ENCODE data around the gene ACSF3.

The ACSF3 gene

DNA sequence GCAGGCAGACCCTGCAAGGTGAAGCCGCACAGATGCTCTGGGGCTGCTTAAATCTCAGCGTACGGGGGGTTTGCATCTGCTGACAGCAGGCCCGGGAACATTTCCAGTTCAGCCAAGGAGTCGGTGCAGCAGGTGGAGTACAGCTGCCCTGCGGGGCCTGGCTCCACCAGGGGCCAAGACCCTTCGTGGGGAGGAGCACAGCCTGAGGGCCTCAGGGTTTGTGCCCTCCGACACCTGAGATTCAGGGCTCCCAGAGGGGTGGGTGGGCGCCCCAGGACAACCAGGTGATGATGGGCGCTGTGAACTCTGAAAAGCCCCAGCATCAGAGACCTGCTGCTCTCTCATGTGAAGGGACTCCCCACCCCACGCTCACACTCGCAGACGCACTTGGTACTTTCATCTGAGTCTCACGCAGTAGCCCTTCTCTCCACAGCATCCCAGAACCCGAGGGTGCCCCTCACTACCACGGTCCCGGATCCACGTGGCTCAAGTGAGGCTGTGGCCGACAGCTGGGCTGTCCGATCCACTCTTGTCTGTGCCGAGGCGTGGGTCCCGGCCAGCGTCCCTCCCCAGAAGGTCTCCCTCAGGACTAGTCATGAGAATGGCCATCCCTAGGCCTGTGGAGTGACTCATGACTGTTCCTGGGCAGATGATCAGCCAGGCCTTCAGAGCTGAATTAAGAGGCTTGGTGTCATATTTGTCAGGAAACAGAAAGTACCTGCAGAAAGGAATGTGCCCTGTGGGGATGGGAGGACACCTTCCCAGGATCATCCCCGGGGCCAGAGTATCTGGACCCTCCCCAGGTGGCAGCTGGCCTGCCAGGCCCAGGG is 29.6 kb downstream of the ACSF3 start:
- no peak for ATAC-seq
- Mint-ChIP-seq H3K9me3 (no peaks in the 10 kb centered on the region), H3K4me3 (no peak overlapping the region), H3K27ac (no peak overlapping the region), H3K27me3 (no peaks in the 10 kb centered on the region), H3K36me3 (ENCODE audit: low read depth) (peaks cover 19% of the 10 kb centered on the region), H3K4me1 (peaks cover 17% of the 10 kb centered on the region)
- no peak for DNase-seq

DNA sequence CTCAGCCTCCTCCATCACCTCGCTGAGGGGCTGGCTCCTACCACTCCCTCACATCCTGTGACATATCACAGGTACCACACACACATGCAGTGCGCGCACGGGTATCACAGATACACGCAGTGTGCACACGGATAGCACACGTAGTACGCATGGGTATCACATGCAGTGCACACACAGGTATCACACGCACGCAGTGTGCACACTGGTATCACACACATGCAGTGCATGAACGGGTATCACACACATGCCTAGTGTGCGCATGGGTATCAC is 30.1 kb downstream of the ACSF3 start:
- ATAC-seq: no peak
- DNase-seq: no peak
- Mint-ChIP-seq H3K27ac (no peak overlapping the region), H3K36me3 (ENCODE audit: low read depth) (peaks cover 17% of the 10 kb centered on the region), H3K27me3 (no peaks in the 10 kb centered on the region), H3K4me3 (no peak overlapping the region), H3K9me3 (no peaks in the 10 kb centered on the region), H3K4me1 (peaks cover 17% of the 10 kb centered on the region)

DNA sequence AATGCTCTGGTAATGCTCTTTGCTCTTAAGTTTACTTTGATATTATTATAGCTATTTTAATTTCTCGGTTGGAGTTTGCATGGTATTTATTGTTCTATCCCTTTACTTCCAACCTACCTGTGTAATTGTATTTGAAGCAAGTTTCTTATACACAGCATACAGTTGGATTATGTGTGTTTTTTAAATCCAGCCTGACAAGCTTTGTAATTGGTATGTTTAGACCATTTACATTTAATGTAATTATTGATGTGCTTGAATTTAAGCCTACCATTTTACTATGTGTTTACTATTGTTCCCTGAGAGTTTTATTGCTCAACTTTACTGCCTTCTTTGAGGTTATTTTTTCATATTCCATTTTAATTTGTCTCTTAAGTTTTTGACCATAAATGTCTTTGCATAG is 35.7 kb downstream of the ACSF3 start:
- Mint-ChIP-seq H3K27ac (no peak overlapping the region), H3K4me3 (no peak overlapping the region), H3K27me3 (no peaks in the 10 kb centered on the region), H3K4me1 (peaks cover 7% of the 10 kb centered on the region), H3K9me3 (no peaks in the 10 kb centered on the region), H3K36me3 (ENCODE audit: low read depth) (peaks cover 23% of the 10 kb centered on the region)
- DNase-seq (no peak), ATAC-seq (no peak)

DNA sequence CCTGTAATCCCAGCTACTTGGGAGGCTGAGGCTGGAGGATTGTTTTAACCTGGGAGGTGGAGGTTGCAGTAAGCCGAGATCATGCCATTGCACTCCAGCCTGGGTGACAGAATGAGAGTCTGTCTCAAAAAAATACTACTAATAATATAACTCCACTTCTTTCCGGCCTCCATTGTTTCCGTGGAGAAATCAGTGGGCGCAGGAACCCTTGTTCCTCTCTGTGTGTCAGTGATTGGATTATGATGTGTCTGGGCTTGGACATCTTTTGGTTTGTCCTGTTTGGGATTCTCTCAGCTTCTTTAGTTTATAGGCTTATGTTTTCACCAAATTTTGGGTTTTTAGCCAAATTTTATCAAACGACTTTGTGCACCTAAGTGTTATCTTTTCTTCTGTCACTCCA is 36.8 kb downstream of the ACSF3 start:
- no peaks in the 10 kb centered on the region for H3K27me3 Mint-ChIP-seq
- H3K9me3 Mint-ChIP-seq: no peaks in the 10 kb centered on the region
- no peak for DNase-seq
- no peak overlapping the region for H3K27ac Mint-ChIP-seq
- peaks cover 28% of the 10 kb centered on the region for H3K36me3 Mint-ChIP-seq (ENCODE audit: low read depth)
- H3K4me1 Mint-ChIP-seq: peaks cover 7% of the 10 kb centered on the region
- ATAC-seq: no peak
- no peak overlapping the region for H3K4me3 Mint-ChIP-seq

DNA sequence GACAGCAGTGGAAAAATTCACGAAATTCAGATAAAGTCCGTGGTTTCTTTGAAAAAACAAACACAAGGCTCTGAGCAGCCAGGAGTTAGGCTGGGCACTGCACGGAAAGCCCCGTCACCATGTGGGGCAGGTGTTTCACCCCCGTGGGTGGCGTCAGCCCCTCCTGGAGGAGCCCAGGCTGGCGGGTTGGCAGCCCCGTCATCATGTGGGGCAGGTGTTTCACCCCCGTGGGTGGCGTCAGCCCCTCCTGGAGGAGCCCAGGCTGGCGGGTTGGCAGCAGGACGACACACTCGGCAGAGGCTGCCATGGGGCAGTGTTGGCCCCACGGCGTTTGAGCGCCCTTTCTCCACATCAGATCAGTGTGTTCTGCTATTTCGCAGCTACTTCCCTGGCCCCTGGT is 38.1 kb downstream of the ACSF3 start:
- no peak overlapping the region for H3K27ac Mint-ChIP-seq
- H3K36me3 Mint-ChIP-seq (ENCODE audit: low read depth): peaks cover 23% of the 10 kb centered on the region
- H3K9me3 Mint-ChIP-seq: no peaks in the 10 kb centered on the region
- H3K4me3 Mint-ChIP-seq: no peak overlapping the region
- peaks cover 7% of the 10 kb centered on the region for H3K4me1 Mint-ChIP-seq
- ATAC-seq (peak; percentile 33), DNase-seq (no peak)
- H3K27me3 Mint-ChIP-seq: no peaks in the 10 kb centered on the region

DNA sequence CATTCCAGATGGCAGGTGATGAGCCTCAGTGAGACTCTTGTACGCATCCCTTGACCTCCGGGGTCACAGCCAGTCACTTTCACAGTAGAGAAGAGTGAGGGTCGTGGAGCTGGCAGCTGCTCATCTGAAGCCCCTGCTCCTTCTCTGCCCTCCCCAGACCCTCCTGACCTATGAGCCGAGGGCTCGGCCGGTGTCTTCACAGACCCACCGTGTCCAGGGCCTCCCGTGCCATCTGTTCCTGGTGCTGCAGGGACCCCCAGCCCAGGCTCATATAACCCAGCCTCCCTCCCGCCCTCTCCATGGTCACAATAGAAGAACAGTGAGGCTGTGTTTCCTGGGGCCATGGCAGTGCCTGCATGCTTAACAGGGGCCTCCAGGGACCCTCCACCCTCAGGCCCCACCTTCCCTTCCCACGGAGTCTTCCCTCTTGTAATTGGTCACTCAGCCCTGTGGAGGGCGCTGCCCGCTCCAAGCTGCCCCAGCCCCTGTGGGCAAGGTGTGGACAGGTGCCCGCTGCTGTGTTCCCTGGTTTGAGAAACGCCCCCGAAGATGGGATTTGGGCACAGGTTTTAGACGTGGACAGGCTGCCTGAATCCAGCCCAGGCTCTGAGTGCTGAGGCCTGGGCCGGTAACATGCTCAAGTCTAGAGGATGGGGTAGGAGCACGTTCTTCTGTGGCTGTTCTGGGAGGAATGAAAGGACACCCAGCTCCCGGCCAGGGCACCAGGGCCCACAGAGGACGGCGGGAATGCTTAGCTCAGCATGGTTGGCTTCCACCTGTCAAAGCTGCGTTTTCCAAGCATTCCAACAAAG is 38.7 kb downstream of the ACSF3 start:
- peaks cover 23% of the 10 kb centered on the region for H3K36me3 Mint-ChIP-seq (ENCODE audit: low read depth)
- no peaks in the 10 kb centered on the region for H3K27me3 Mint-ChIP-seq
- no peak overlapping the region for H3K27ac Mint-ChIP-seq
- no peaks in the 10 kb centered on the region for H3K9me3 Mint-ChIP-seq
- DNase-seq (no peak), ATAC-seq (no peak)
- peaks cover 7% of the 10 kb centered on the region for H3K4me1 Mint-ChIP-seq
- no peak overlapping the region for H3K4me3 Mint-ChIP-seq

DNA sequence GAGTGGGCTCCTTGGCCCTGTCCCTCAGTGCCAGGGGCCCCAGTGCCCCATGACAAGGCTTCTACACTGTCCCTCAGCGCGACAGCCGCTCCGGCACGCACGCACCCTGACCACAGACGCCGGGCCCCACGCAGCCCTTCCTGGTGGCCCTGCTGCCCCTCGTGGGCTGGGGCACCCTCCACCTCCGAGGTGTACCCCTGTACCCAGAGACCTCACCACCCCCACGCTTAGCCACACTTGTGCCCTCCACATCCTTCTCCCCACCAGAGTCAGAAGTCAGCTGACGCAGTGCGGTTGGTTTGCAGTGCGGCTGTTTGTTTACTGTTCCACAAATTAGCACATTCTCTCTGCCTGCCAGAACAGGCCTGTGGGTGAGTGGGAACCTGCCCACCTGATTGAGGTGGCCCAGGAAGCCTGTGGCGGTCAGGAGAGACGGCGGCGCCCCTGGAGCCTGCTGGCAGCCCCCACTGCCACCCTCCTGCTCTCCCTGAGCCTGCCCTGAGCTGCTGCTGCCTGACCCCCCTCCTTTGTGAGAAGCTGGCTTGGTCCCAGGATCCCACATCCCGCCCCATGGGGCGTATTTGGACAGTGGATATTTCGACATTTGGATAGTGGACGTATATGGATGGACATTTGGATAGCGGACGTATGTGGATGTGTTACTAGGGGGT is 39.9 kb downstream of the ACSF3 start:
- Mint-ChIP-seq H3K9me3 (no peaks in the 10 kb centered on the region), H3K4me3 (no peak overlapping the region), H3K27ac (no peak overlapping the region), H3K4me1 (peaks cover 2% of the 10 kb centered on the region), H3K36me3 (ENCODE audit: low read depth) (peaks cover 23% of the 10 kb centered on the region), H3K27me3 (no peaks in the 10 kb centered on the region)
- DNase-seq: no peak
- ATAC-seq: no peak

DNA sequence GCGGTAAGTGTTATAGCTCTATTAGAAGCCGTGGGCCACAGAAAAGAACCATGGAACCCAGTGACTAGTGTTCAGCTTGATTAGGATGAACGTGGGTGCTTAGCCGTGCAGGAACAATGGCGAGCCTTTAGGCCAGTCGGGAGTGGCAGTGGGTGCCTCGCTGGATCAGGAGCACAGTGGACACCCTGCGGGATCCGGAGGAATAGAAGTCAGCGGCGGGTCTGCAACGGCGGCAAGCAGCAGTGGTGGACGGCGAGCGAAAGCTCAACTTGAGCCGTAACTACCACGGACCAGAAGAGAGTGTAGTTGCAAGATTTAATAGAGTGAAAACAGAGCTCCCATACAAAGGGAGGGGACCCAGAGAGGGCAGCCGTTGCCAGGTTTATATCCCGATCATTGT is 40.6 kb downstream of the ACSF3 start:
- Mint-ChIP-seq H3K27me3 (no peaks in the 10 kb centered on the region), H3K27ac (no peak overlapping the region), H3K4me3 (no peak overlapping the region), H3K4me1 (no peaks in the 10 kb centered on the region), H3K9me3 (no peaks in the 10 kb centered on the region), H3K36me3 (ENCODE audit: low read depth) (peaks cover 19% of the 10 kb centered on the region)
- no peak for ATAC-seq
- no peak for DNase-seq

DNA sequence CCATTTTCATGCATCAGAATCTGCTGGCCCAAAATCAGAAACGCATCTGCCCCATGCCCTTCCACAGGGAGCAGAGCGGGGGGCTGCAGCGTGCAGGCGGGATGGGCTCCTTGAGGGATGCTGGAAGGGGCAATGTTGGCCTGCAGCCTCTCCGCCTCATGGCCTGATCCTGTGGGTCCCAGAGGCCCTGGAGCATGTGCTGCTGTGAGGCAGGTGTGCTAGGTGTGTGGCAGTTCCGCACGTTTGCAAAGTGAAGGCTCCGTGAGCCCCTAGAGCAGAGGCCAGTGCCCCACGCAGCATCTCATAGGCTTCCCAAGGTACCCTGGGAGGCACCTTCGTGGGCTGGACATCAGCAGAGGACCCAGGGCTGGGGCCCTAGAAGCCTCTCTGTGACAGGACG is 41.5 kb downstream of the ACSF3 start:
- Mint-ChIP-seq H3K9me3 (no peaks in the 10 kb centered on the region), H3K36me3 (ENCODE audit: low read depth) (peaks cover 15% of the 10 kb centered on the region), H3K27me3 (no peaks in the 10 kb centered on the region), H3K4me3 (no peak overlapping the region), H3K27ac (no peak overlapping the region), H3K4me1 (no peaks in the 10 kb centered on the region)
- no peak for DNase-seq
- no peak for ATAC-seq

DNA sequence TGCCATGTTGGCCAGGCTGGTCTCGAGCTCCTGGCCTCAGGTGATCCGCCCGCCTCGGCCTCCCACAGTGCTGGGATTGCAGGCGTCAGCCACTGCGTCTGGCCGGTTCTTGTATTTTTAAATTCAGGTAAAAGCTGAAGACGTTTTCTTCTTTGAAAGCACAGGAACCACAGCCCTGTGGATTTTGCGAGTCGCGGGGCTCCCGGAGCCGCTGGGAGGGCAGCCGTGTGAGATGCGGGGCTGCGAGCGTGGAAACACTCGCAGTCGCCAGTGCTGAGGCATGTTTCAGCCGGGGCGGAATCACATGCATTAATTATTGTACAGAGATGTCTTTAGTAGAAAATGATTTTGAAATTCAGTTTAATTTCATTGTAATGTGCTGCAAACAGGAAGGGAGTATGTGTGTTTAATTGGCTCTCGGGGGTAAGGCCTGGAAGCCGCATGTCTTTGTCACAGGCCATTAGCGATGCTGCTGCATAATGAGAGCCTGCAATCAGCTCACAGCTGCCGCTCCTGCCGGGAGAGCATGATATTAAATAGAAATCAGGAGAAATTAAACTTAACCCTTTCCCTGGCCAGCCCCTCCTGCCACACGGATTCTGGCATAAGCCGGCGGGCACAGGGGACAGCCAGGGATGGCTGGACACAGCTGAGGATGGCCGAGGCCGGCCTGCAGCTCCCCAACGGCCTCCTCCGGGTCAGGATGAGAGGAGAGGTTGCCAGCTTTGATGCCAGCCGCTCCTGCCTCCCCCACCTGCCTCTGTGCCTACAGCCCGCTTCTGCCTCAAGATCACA is 42.5 kb downstream of the ACSF3 start:
- Mint-ChIP-seq H3K36me3 (ENCODE audit: low read depth) (peaks cover 10% of the 10 kb centered on the region), H3K27me3 (no peaks in the 10 kb centered on the region), H3K27ac (no peak overlapping the region), H3K4me1 (no peaks in the 10 kb centered on the region), H3K4me3 (no peak overlapping the region), H3K9me3 (no peaks in the 10 kb centered on the region)
- ATAC-seq (no peak), DNase-seq (no peak)

DNA sequence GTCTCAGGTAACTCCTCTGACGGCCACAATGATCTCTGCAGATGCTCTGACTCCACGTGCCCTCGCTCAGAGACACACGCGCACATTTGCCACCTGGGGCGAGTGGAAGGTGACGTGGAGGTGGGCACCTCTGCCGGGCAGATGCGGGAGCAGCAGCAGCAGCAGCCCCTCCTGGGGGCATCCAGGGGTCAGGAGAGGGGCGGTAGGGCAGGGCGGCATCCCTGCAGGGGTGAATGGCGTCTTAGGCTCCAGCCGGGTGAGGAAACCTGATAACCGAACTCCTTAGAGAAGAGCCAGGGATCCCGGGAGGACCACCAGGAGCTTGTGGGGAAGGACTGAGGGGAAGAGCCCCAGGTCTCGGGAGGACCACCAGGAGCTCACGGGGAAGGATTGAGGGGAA is 43.3 kb downstream of the ACSF3 start:
- DNase-seq (no peak), ATAC-seq (no peak)
- Mint-ChIP-seq H3K9me3 (no peaks in the 10 kb centered on the region), H3K4me1 (no peaks in the 10 kb centered on the region), H3K4me3 (no peak overlapping the region), H3K27me3 (no peaks in the 10 kb centered on the region), H3K27ac (no peak overlapping the region), H3K36me3 (ENCODE audit: low read depth) (peaks cover 9% of the 10 kb centered on the region)

DNA sequence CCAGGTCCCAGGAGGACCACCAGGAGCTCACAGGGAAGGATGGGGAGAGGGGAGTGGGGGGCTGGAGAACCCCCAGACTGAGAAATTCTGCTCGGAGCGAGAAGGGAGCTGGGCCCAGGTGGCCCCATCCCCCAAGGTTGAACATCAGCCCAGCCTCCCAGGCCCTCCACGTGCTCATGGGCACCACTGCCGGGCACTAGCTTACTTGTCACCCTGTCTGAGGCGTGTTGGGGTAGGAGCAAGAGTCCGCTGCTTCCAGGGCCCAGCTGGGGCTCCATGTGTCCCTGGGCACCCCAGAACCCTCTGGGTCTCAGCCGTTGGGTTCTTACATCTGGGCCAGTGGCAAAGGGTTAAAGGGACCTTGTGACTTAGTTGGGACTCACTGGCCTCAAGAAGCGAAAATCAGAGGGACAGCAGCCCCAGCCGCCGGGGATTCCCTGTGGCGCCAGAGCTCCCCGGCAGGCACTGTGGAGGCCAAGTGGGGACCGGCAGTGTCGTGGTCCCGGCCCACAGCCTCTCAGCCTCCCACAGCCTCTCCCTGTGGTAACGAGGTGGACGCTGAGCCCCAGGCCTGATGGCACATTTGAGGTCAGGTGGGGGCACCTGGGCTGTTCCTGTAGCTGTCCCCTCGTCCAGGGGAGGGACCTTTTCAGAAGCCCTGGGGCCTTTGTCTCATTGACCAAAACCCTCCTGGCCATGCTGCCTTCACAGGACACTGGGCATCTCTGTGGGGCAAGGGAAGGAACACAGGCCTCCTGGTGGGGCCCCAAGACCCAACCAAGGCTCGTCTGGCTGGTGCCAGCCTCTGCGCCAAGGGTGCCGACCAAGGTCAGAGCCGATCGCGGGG is 44.2 kb downstream of the ACSF3 start:
- no peak overlapping the region for H3K4me3 Mint-ChIP-seq
- H3K27me3 Mint-ChIP-seq: no peaks in the 10 kb centered on the region
- H3K4me1 Mint-ChIP-seq: no peaks in the 10 kb centered on the region
- ATAC-seq: peak; percentile 11
- no peak for DNase-seq
- H3K36me3 Mint-ChIP-seq (ENCODE audit: low read depth): peaks cover 9% of the 10 kb centered on the region
- no peak overlapping the region for H3K27ac Mint-ChIP-seq
- no peaks in the 10 kb centered on the region for H3K9me3 Mint-ChIP-seq

DNA sequence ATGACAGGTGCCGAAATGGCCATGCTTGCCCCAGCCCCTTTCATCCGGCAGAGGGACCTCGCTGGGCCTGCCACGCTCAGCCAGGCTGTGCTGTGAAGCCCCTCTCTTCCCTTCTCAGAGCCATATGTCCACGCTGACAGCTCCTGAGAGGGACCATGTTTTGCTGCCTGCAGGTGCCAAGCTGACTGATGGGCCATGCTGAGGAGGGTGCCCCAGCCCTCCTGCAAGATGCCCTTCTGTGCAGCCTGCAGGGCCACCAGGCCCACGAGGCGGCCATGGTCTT is 44.8 kb downstream of the ACSF3 start:
- Mint-ChIP-seq H3K27me3 (no peaks in the 10 kb centered on the region), H3K27ac (no peak overlapping the region), H3K4me1 (no peaks in the 10 kb centered on the region), H3K4me3 (no peak overlapping the region), H3K36me3 (ENCODE audit: low read depth) (peaks cover 9% of the 10 kb centered on the region), H3K9me3 (no peaks in the 10 kb centered on the region)
- no peak for DNase-seq
- no peak for ATAC-seq
